Kidney epithelial cell (primary cell): ENCODE measurements around the gene SORCS1. TPM values are rescaled to one million over a fixed set of nuclear protein-coding genes. Genes with fewer than 3 reads are reported as not detected.

ENCODE experiments used
- DNase-seq: peaks from one replicate; pipeline ENCODE4 v3.0.0-alpha.2; 2010; ENCODE audit warnings: low read depth
- H3K27me3 ChIP-seq: 2 replicates; pipeline ENCODE4 v1.6.0; 2011; ENCODE audit warnings: low read length; ENCODE audit not compliant: control insufficient read depth, insufficient read depth
- H3K36me3 ChIP-seq: 2 replicates; pipeline ENCODE4 v1.5.1; 2011; ENCODE audit warnings: low read length; ENCODE audit not compliant: control insufficient read depth, insufficient read depth
- H3K4me3 ChIP-seq: 2 replicates; pipeline ENCODE4 v1.5.1; 2011; ENCODE audit warnings: low read depth, mild to moderate bottlenecking, control low read depth, low read length
- CTCF ChIP-seq: IDR thresholded peaks from 2 replicates; pipeline ENCODE4 v1.5.1; 2011; ENCODE audit warnings: mild to moderate bottlenecking, moderate library complexity, low read length, control low read depth, inconsistent platforms; ENCODE audit not compliant: insufficient read depth, poor library complexity, severe bottlenecking
- total RNA-seq: library from RNA; depleted of rRNA; stranded (reverse); fragments of >200 nt; gene quantifications from 2 replicates; pipeline ENCODE4 v1.2.3, GENCODE V29; 2015

The SORCS1 gene
- total RNA-seq, 1 donor from 2014 or later = 2.3 TPM

DNA sequence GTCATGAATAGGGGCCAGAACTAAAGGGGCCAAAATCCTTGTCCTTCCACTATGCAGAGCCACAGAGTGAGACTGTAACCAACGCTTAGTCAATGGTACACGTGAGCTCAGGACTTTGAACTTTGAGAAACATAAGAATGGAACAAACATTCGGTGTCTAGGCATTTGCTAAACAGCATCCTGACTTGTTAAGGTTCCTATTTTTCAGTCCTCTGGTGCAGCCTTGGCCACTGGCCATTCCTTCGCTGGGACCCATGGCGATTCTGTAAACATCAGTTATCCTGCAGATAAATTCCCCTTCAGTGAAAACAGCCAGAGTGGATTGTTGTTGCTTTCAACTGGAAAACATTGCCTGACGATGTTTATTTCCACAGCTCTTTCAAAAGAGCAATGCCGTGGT, 266.8 kb downstream of the SORCS1 start:
- no peak for DNase-seq
- no peak for TF ChIP-seq CTCF

DNA sequence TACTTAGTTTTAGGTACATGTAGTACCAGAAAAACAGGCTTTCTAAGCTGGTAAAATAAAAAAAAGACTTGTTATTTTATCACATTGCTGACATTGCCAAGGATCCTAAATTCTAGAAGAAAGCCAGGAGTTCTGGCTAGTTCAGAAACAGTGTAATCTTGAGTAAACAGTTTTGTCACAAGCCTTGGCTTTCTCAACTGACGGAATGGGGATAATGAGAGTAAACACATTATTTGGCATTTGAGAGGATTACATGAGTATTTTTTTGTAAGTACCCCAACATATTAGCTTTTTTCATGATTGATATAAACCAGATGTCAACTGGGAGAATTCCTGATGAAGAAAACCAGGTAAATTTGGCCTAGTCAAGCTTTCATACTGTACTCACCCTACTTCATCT, 269.8 kb downstream of the SORCS1 start:
- DNase-seq = no peak
- no peak for TF ChIP-seq CTCF
- no peak overlapping the region for H3K4me3 ChIP-seq
- H3K36me3 ChIP-seq = no peaks in the 10 kb centered on the region
- no peaks in the 10 kb centered on the region for H3K27me3 ChIP-seq

More for the DNA sequence above, 266.8 kb downstream of the SORCS1 start:
- Histone ChIP-seq H3K36me3 (no peaks in the 10 kb centered on the region), H3K4me3 (no peak overlapping the region), H3K27me3 (no peaks in the 10 kb centered on the region)

DNA sequence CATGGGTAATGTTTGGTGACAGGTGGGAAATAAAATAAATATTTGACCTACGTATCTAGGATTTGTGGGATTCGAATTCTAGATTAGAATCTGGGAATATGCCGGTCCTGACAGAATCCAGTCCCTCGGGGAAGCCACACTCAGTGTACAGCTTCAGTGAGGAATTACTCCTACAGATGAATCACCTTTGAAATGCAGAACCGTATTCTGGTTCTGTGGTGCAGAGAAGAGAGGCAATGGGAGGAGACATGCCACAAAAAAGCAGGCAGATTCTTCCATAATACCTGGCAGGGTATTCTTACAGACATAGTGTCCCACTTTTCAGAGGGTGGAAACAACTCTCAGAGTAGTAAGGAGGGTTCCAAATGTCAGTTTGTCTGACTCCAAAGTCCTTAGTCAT, 286.9 kb downstream of the SORCS1 start:
- no peak for DNase-seq
- Histone ChIP-seq H3K36me3 (no peaks in the 10 kb centered on the region), H3K27me3 (no peaks in the 10 kb centered on the region), H3K4me3 (no peak overlapping the region)
- no peak for TF ChIP-seq CTCF

DNA sequence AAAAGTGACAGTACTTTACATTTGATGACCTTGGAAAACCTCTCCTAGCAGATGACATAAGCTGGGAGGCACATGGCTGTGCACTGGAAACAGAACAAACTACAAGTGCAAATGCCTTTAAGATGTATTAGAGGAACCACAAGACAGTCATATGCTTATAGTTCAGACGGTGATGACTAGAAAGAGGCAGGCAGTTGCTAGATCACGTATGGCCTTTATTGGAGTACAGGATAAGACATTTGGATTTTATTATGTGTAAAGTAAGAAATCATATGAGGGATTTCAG, 290.0 kb downstream of the SORCS1 start:
- no peak for TF ChIP-seq CTCF
- Histone ChIP-seq H3K36me3 (no peaks in the 10 kb centered on the region), H3K27me3 (no peaks in the 10 kb centered on the region), H3K4me3 (no peak overlapping the region)
- DNase-seq = no peak

- TF ChIP-seq CTCF = no peak
- no peak for DNase-seq
These were observed 290.5 kb downstream of the SORCS1 start for GRCh38 chr10:106873770-106874603.

GRCh38 chr10:106872176-106872575, 292.3 kb downstream of the SORCS1 start:
- no peak overlapping the region for H3K4me3 ChIP-seq
- H3K27me3 ChIP-seq = no peaks in the 10 kb centered on the region
- DNase-seq = no peak
- H3K36me3 ChIP-seq = no peaks in the 10 kb centered on the region
- no peak for TF ChIP-seq CTCF

More at GRCh38 chr10:106873770-106874603, 290.5 kb downstream of the SORCS1 start:
- Histone ChIP-seq H3K4me3 (no peak overlapping the region), H3K27me3 (no peaks in the 10 kb centered on the region), H3K36me3 (no peaks in the 10 kb centered on the region)
